A673 (cell line): ENCODE results near the gene MCM3AP. TPM values are rescaled to one million over a fixed set of nuclear protein-coding genes. Genes with fewer than 3 reads are reported as not detected.

Experiments
- BruUV-seq: library from RNA; stranded (reverse); fragments of 400-500 nt; replicated peaks from 2 replicates; lab custom pipeline; 2021; lab: Mats Ljungman, UMichigan
- CTCF ChIA-PET: fragments of 300-600 bp; sonication (Branson Sonifier 250); formaldehyde crosslinking; loops from one replicate; lab custom pipeline; 2022; ENCODE audit warnings: antibody characterized with exemption; lab: Charles Lee
- POLR2A ChIA-PET: fragments of 300-600 bp; sonication (Branson Sonifier 250); formaldehyde crosslinking; loops from one replicate; lab custom pipeline; 2022; ENCODE audit warnings: antibody characterized with exemption; ENCODE audit not compliant: low non-redundant PET; lab: Charles Lee
- DNase-seq: peaks from one replicate; pipeline ENCODE4 v3.0.0-alpha.2; 2015; ENCODE audit warnings: low spot score
- H3K27ac ChIP-seq: fragments of 200-600 bp; sonication (generic); 2 replicates; pipeline ENCODE4 v1.5.1; 2016; ENCODE audit warnings: mixed run types, low read depth, mild to moderate bottlenecking, mixed read lengths, antibody characterized with exemption, low read length; ENCODE audit not compliant: poor library complexity, severe bottlenecking
- H3K27me3 ChIP-seq: fragments of 200-600 bp; sonication (generic); replicated peaks from 2 replicates; pipeline ENCODE4 v1.6.1; 2017; ENCODE audit warnings: mixed run types, low read depth, mild to moderate bottlenecking, mixed read lengths, antibody characterized with exemption, low read length; ENCODE audit not compliant: insufficient read depth, poor library complexity
- H3K36me3 ChIP-seq: fragments of 200-600 bp; sonication (generic); 2 replicates; pipeline ENCODE4 v1.6.1; 2016; ENCODE audit warnings: mixed run types, mild to moderate bottlenecking, mixed read lengths, antibody characterized with exemption, low read length; ENCODE audit not compliant: insufficient read depth, poor library complexity, severe bottlenecking
- H3K4me1 ChIP-seq: fragments of 200-600 bp; sonication (generic); 2 replicates; pipeline ENCODE4 v1.6.1; 2017; ENCODE audit warnings: mixed run types, mild to moderate bottlenecking, mixed read lengths, antibody characterized with exemption, low read length; ENCODE audit not compliant: insufficient read depth, poor library complexity, severe bottlenecking
- H3K4me3 ChIP-seq: fragments of 200-600 bp; sonication (generic); 2 replicates; pipeline ENCODE4 v1.5.1; 2016; ENCODE audit warnings: low read depth, mixed run types, mild to moderate bottlenecking, mixed read lengths, low read length; ENCODE audit not compliant: poor library complexity, severe bottlenecking
- H3K9me3 ChIP-seq: fragments of 200-600 bp; sonication (generic); 2 replicates; pipeline ENCODE4 v1.6.1; 2016; ENCODE audit warnings: mixed run types, low read depth, mild to moderate bottlenecking, mixed read lengths, antibody characterized with exemption, low read length; ENCODE audit not compliant: poor library complexity, severe bottlenecking
- EZH2 ChIP-seq: fragments of 200-600 bp; sonication (generic); IDR thresholded peaks from 2 replicates; pipeline ENCODE4 v1.6.1; 2017; ENCODE audit warnings: borderline replicate concordance, low read depth, mild to moderate bottlenecking, mixed read lengths, antibody characterized with exemption, low read length; ENCODE audit not compliant: poor library complexity, severe bottlenecking
- intact Hi-C: fragments of 100-400 bp; cut with micrococcal nuclease; formaldehyde crosslinking; loops from one replicate; pipeline ENCODE4 v1.10.0; 2022; ENCODE audit not compliant: unreplicated experiment
- total RNA-seq: library from RNA; stranded (reverse); gene quantifications from 2 replicates; pipeline ENCODE4 v1.2.3, GENCODE V29; 2021
- TF ChIP-seq, protein P1 (sequence below): fragments of 300-800, 200-600 bp; sonication (generic); conservative IDR thresholded peaks from 2 replicates; pipeline ENCODE4 v1.5.1; 2017; ENCODE audit warnings: low read depth, mild to moderate bottlenecking, antibody characterized with exemption, low read length, moderate library complexity, mixed read lengths

Gene MCM3AP
- total RNA-seq, 1 experiment from 2014 or later, result 121 TPM

DNA sequence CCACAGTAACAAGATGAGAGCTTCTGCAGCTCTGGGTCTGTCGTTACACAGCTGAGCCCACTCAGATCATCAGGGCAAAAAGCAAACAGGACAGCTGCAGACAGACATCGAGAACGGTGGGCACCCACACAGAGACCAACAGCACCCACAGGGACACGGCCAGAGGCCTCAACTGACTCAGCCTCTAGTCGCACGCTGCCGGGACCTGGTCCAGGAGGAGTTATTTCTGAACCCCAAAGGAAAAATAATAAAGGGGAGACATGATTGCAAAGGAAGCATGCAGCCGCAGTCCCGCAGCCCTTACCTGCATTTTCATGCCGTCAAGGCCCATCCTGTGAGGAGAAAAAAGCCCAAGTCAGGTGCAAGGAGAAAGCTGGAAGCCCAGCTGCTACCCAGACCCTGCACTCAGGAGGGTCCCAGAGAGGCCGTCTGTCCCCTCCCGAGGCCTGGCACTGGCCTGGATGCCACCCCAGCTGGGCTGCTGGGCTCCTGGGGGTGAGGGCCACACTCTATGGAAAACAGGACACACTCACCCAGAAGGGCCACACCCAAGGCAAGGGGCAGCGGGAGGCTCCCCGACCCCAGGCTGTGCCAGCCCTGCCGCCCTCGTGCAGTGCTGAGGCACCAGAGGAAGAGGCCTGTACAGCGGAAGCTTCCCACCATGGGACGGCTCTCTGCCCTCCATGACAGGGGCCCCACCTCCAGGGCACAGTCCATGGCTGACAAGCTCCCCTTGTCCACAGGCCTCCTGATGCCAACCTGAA, 72.5 kb downstream of the MCM3AP start:
- no peaks in the 10 kb centered on the region for H3K27me3 ChIP-seq
- H3K4me3 ChIP-seq, result no peak overlapping the region
- H3K4me1 ChIP-seq, result no peaks in the 10 kb centered on the region
- ChIA-PET CTCF (no interaction called here), POLR2A (no interaction called here)
- intact Hi-C loops, result no loop called here
- no peak overlapping the region for H3K27ac ChIP-seq
- no peaks in the 10 kb centered on the region for H3K9me3 ChIP-seq
- TF ChIP-seq EZH2, result no peak
- TF ChIP-seq, protein P1, sequence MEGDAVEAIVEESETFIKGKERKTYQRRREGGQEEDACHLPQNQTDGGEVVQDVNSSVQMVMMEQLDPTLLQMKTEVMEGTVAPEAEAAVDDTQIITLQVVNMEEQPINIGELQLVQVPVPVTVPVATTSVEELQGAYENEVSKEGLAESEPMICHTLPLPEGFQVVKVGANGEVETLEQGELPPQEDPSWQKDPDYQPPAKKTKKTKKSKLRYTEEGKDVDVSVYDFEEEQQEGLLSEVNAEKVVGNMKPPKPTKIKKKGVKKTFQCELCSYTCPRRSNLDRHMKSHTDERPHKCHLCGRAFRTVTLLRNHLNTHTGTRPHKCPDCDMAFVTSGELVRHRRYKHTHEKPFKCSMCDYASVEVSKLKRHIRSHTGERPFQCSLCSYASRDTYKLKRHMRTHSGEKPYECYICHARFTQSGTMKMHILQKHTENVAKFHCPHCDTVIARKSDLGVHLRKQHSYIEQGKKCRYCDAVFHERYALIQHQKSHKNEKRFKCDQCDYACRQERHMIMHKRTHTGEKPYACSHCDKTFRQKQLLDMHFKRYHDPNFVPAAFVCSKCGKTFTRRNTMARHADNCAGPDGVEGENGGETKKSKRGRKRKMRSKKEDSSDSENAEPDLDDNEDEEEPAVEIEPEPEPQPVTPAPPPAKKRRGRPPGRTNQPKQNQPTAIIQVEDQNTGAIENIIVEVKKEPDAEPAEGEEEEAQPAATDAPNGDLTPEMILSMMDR, result no peak
- no peak for DNase-seq
- peaks cover 55% of the 10 kb centered on the region for H3K36me3 ChIP-seq
- no TSS peak for BruUV-seq

DNA sequence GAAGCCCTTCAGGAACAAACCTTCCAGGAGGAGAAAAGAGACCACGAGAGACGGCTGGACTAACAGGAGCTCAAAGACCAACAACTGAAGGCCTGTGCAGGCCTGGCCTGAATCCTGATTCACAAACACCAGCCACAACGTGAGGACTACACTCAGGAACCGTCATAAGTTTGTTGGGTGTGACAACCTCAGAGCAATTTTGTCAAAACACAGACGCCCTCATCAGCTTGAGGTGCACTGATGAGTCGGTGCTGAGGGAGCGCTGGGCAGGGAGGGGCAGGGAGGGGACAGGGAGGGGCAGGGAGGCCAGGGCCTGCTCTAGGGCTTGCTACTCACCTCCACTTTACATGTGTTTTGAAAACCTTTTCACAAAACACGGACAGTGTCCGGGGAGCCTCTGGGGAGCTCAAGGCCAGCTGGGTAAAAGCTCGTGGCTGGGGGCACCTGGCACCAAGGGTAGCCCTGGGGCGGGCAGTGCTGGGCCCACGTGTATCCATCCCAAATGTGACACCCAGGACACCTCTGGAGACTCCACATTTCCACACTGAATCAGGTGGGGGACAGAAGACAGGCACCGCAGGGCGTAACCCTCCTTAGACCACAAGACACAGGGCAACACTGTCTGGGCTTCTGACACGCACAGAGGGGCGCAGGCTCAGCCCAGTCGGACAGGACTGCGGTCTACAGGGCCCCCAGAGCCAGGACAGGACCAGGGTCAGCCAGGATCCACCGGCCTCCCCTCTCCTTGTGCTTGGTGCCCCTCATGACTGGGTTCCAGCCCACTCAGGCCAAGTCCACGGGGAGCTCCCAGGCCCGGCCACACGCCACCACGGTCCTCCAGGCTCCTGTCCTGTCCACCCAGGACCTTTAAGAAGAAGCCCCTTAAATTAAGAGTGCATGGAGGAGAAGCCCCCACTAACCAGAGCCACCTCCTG, 73.4 kb downstream of the MCM3AP start:
- TF ChIP-seq EZH2, result no peak
- TF ChIP-seq, protein P1, result no peak

DNA sequence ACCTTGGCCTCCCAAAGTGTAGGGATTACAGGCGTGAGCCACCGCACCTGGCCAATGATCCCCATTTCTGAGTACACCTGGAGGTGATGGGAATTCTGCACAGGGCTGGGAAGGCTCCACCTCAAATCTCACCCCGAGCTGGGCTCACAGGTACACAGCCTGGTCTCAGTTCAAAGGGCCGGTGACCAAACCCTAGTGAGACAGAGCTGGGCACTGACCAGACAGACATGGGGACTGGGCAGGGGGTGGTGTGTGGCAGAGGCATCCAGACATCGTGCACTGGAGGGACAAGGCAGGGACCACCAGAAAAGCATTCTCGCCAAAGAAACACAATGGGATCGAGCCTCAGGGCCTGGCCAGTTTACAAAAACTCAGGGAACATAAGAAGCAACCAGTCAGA, 74.0 kb downstream of the MCM3AP start:
- H3K36me3 ChIP-seq, result peaks cover 67% of the 10 kb centered on the region
- H3K27me3 ChIP-seq, result no peaks in the 10 kb centered on the region

More for the DNA sequence above, 73.4 kb downstream of the MCM3AP start:
- H3K27me3 ChIP-seq, result no peaks in the 10 kb centered on the region
- ChIA-PET POLR2A (no interaction called here), CTCF (interaction anchor here (0.9 kb wide), 1 partner anchor 59 kb away, joined by 6 read pairs; no protein-coding TSS in a partner anchor)
- intact Hi-C loops, result no loop called here
- no peaks in the 10 kb centered on the region for H3K4me1 ChIP-seq
- no peak overlapping the region for H3K27ac ChIP-seq
- DNase-seq, result no peak
- H3K9me3 ChIP-seq, result no peaks in the 10 kb centered on the region
- no peak overlapping the region for H3K4me3 ChIP-seq
- no TSS peak for BruUV-seq
- peaks cover 63% of the 10 kb centered on the region for H3K36me3 ChIP-seq

More for the DNA sequence above, 74.0 kb downstream of the MCM3AP start:
- H3K4me3 ChIP-seq, result no peak overlapping the region
- CTCF ChIA-PET, result interaction anchor here (0.9 kb wide), 1 partner anchor 58 kb away, joined by 6 read pairs; no protein-coding TSS in a partner anchor
- DNase-seq, result no peak
- H3K4me1 ChIP-seq, result no peaks in the 10 kb centered on the region
- no TSS peak for BruUV-seq
- H3K9me3 ChIP-seq, result no peaks in the 10 kb centered on the region
- TF ChIP-seq EZH2, result no peak
- TF ChIP-seq, protein P1, result no peak
- H3K27ac ChIP-seq, result no peak overlapping the region
- POLR2A ChIA-PET, result no interaction called here
- intact Hi-C loops, result no loop called here
